T-helper 2 cell treated with Interferon-gamma antibody and Interleukin-4, amounts not matched to agents 5 μg/mL and 100 μg/mL, for 36 hours (primary cell): ENCODE data around the gene PRICKLE2.

Experiments
- DNase-seq: peaks from one replicate; pipeline ENCODE4 v3.0.0; 2021; ENCODE audit warnings: low spot score
- H3K27ac Mint-ChIP-seq: one replicate; pipeline ENCODE4 v1.8.0; 2021; ENCODE audit warnings: mild to moderate bottlenecking, mixed read lengths
- H3K27me3 Mint-ChIP-seq: one replicate; pipeline ENCODE4 v1.8.0; 2021; ENCODE audit warnings: low read depth, mixed read lengths
- H3K36me3 Mint-ChIP-seq: one replicate; pipeline ENCODE4 v1.8.0; 2021; ENCODE audit warnings: low read depth, mixed read lengths
- H3K4me1 Mint-ChIP-seq: one replicate; pipeline ENCODE4 v1.8.0; 2021; ENCODE audit warnings: low read depth, mixed read lengths
- H3K4me3 Mint-ChIP-seq: one replicate; pipeline ENCODE4 v1.8.0; 2022; ENCODE audit warnings: mild to moderate bottlenecking, moderate library complexity, mixed read lengths
- H3K9me3 Mint-ChIP-seq: one replicate; pipeline ENCODE4 v1.8.0; 2021; ENCODE audit warnings: mixed read lengths

The PRICKLE2 gene

GRCh38 chr3:64141476-64141875 is 83.8 kb downstream of the PRICKLE2 start:
- H3K4me1 Mint-ChIP-seq, result no peaks in the 10 kb centered on the region
- DNase-seq, result no peak
- no peak overlapping the region for H3K27ac Mint-ChIP-seq

GRCh38 chr3:64140651-64141050 is 84.6 kb downstream of the PRICKLE2 start:
- Mint-ChIP-seq H3K36me3 (no peaks in the 10 kb centered on the region), H3K4me1 (no peaks in the 10 kb centered on the region), H3K4me3 (no peak overlapping the region), H3K27me3 (no peaks in the 10 kb centered on the region), H3K27ac (no peak overlapping the region), H3K9me3 (no peaks in the 10 kb centered on the region)
- DNase-seq, result no peak

More at GRCh38 chr3:64141476-64141875, 83.8 kb downstream of the PRICKLE2 start:
- Mint-ChIP-seq H3K9me3 (no peaks in the 10 kb centered on the region), H3K27me3 (no peaks in the 10 kb centered on the region), H3K36me3 (no peaks in the 10 kb centered on the region), H3K4me3 (no peak overlapping the region)

- H3K27me3 Mint-ChIP-seq, result no peaks in the 10 kb centered on the region
- no peak for DNase-seq
- H3K36me3 Mint-ChIP-seq, result no peaks in the 10 kb centered on the region
- H3K27ac Mint-ChIP-seq, result no peak overlapping the region
- no peaks in the 10 kb centered on the region for H3K9me3 Mint-ChIP-seq
- no peak overlapping the region for H3K4me3 Mint-ChIP-seq
- H3K4me1 Mint-ChIP-seq, result no peaks in the 10 kb centered on the region
These were observed 86.5 kb downstream of the PRICKLE2 start for GRCh38 chr3:64138656-64139375.

GRCh38 chr3:64138046-64138445 is 87.2 kb downstream of the PRICKLE2 start:
- H3K27me3 Mint-ChIP-seq, result no peaks in the 10 kb centered on the region
- no peak overlapping the region for H3K27ac Mint-ChIP-seq
- H3K4me3 Mint-ChIP-seq, result no peak overlapping the region
- H3K4me1 Mint-ChIP-seq, result no peaks in the 10 kb centered on the region
- DNase-seq, result no peak
- H3K9me3 Mint-ChIP-seq, result no peaks in the 10 kb centered on the region
- H3K36me3 Mint-ChIP-seq, result no peaks in the 10 kb centered on the region

- no peaks in the 10 kb centered on the region for H3K36me3 Mint-ChIP-seq
- H3K4me3 Mint-ChIP-seq, result no peak overlapping the region
- DNase-seq, result no peak
- no peak overlapping the region for H3K27ac Mint-ChIP-seq
- H3K27me3 Mint-ChIP-seq, result no peaks in the 10 kb centered on the region
- H3K9me3 Mint-ChIP-seq, result no peaks in the 10 kb centered on the region
- H3K4me1 Mint-ChIP-seq, result no peaks in the 10 kb centered on the region
These were observed 90.4 kb downstream of the PRICKLE2 start for GRCh38 chr3:64134882-64135281.

- Mint-ChIP-seq H3K4me3 (no peak overlapping the region), H3K36me3 (no peaks in the 10 kb centered on the region), H3K4me1 (no peaks in the 10 kb centered on the region), H3K9me3 (no peaks in the 10 kb centered on the region), H3K27me3 (no peaks in the 10 kb centered on the region), H3K27ac (no peak overlapping the region)
- no peak for DNase-seq
These were observed 91.3 kb downstream of the PRICKLE2 start for GRCh38 chr3:64133987-64134386.

GRCh38 chr3:64133272-64133671 is 92.0 kb downstream of the PRICKLE2 start:
- no peak overlapping the region for H3K4me3 Mint-ChIP-seq
- no peaks in the 10 kb centered on the region for H3K4me1 Mint-ChIP-seq

GRCh38 chr3:64131725-64132469 is 93.4 kb downstream of the PRICKLE2 start:
- H3K4me1 Mint-ChIP-seq, result no peaks in the 10 kb centered on the region
- H3K36me3 Mint-ChIP-seq, result no peaks in the 10 kb centered on the region
- DNase-seq, result no peak
- H3K9me3 Mint-ChIP-seq, result no peaks in the 10 kb centered on the region
- no peaks in the 10 kb centered on the region for H3K27me3 Mint-ChIP-seq
- H3K4me3 Mint-ChIP-seq, result no peak overlapping the region
- H3K27ac Mint-ChIP-seq, result no peak overlapping the region

More at GRCh38 chr3:64133272-64133671, 92.0 kb downstream of the PRICKLE2 start:
- no peaks in the 10 kb centered on the region for H3K36me3 Mint-ChIP-seq
- no peaks in the 10 kb centered on the region for H3K27me3 Mint-ChIP-seq
- H3K27ac Mint-ChIP-seq, result no peak overlapping the region
- no peaks in the 10 kb centered on the region for H3K9me3 Mint-ChIP-seq
- no peak for DNase-seq

- H3K4me1 Mint-ChIP-seq, result no peaks in the 10 kb centered on the region
- H3K4me3 Mint-ChIP-seq, result no peak overlapping the region
- H3K9me3 Mint-ChIP-seq, result no peaks in the 10 kb centered on the region
- no peak for DNase-seq
- no peaks in the 10 kb centered on the region for H3K36me3 Mint-ChIP-seq
- H3K27ac Mint-ChIP-seq, result no peak overlapping the region
- no peaks in the 10 kb centered on the region for H3K27me3 Mint-ChIP-seq
These were observed 94.8 kb downstream of the PRICKLE2 start for GRCh38 chr3:64130436-64130835.

- H3K27me3 Mint-ChIP-seq, result no peaks in the 10 kb centered on the region
- H3K4me1 Mint-ChIP-seq, result no peaks in the 10 kb centered on the region
- no peaks in the 10 kb centered on the region for H3K9me3 Mint-ChIP-seq
- H3K4me3 Mint-ChIP-seq, result no peak overlapping the region
- H3K36me3 Mint-ChIP-seq, result no peaks in the 10 kb centered on the region
- H3K27ac Mint-ChIP-seq, result no peak overlapping the region
- DNase-seq, result no peak
These were observed 95.7 kb downstream of the PRICKLE2 start for GRCh38 chr3:64129581-64129980.

GRCh38 chr3:64129106-64129505 is 96.2 kb downstream of the PRICKLE2 start:
- no peaks in the 10 kb centered on the region for H3K27me3 Mint-ChIP-seq
- no peaks in the 10 kb centered on the region for H3K9me3 Mint-ChIP-seq
- H3K4me3 Mint-ChIP-seq, result no peak overlapping the region
- no peak for DNase-seq
- no peak overlapping the region for H3K27ac Mint-ChIP-seq
- no peaks in the 10 kb centered on the region for H3K4me1 Mint-ChIP-seq
- H3K36me3 Mint-ChIP-seq, result no peaks in the 10 kb centered on the region

- H3K4me3 Mint-ChIP-seq, result no peak overlapping the region
- peaks cover 4% of the 10 kb centered on the region for H3K27me3 Mint-ChIP-seq
- no peak overlapping the region for H3K27ac Mint-ChIP-seq
- H3K4me1 Mint-ChIP-seq, result no peaks in the 10 kb centered on the region
- no peaks in the 10 kb centered on the region for H3K9me3 Mint-ChIP-seq
- DNase-seq, result no peak
- H3K36me3 Mint-ChIP-seq, result no peaks in the 10 kb centered on the region
These were observed 99.7 kb downstream of the PRICKLE2 start for GRCh38 chr3:64125561-64125960.

- H3K4me3 Mint-ChIP-seq, result no peak overlapping the region
- peaks cover 4% of the 10 kb centered on the region for H3K27me3 Mint-ChIP-seq
- no peak for DNase-seq
These were observed 101.3 kb downstream of the PRICKLE2 start for GRCh38 chr3:64123931-64124330.

GRCh38 chr3:64122476-64122875 is 102.8 kb downstream of the PRICKLE2 start:
- Mint-ChIP-seq H3K4me1 (no peaks in the 10 kb centered on the region), H3K9me3 (no peaks in the 10 kb centered on the region), H3K36me3 (no peaks in the 10 kb centered on the region), H3K27me3 (peaks cover 4% of the 10 kb centered on the region), H3K4me3 (no peak overlapping the region), H3K27ac (no peak overlapping the region)
- no peak for DNase-seq

More at GRCh38 chr3:64123931-64124330, 101.3 kb downstream of the PRICKLE2 start:
- Mint-ChIP-seq H3K9me3 (no peaks in the 10 kb centered on the region), H3K27ac (no peak overlapping the region), H3K36me3 (no peaks in the 10 kb centered on the region), H3K4me1 (no peaks in the 10 kb centered on the region)
